Epithelial cell of alveolus of lung (primary cell): ENCODE measurements around the gene CD34. TPM values are rescaled to one million over a fixed set of nuclear protein-coding genes. Genes with fewer than 3 reads are reported as not detected.

ENCODE experiments used
- total RNA-seq: library from RNA; depleted of rRNA; stranded (reverse); fragments of >200 nt; gene quantifications from 2 replicates; pipeline ENCODE4 v1.2.1, GENCODE V29; 2015

CD34 gene
- 0.26 and 2.1 TPM in 2 replicates for total RNA-seq

GRCh38 chr1:207910591-207911354, at the start of gene CD34:
Gene CD34, minus strand, starts transcription at chr1:207911125. Its CDS starts 45 bp downstream, at chr1:207911080.

Other genes starting within 250 kb of the CD34 start
- 72.5 and 95.0 TPM in 2 replicates for gene CD46, start 159.1 kb downstream of the CD34 start, total RNA-seq